Peyer's patch (tissue), 4 donors: Measurements from ENCODE around the gene KCNB1.

Experiments used
- CTCF ChIP-seq, 6 experiments: fragments of 450-650 bp in 4 of 6; fragments of 200-600 bp in 2 of 6; sonication (generic) in 1 of 6; IDR thresholded peaks; one replicate each; pipeline ENCODE4 v1.5.1; 2017 to 2019; ENCODE audit warnings: antibody characterized with exemption in 6 of 6, mild to moderate bottlenecking in 3 of 6, moderate library complexity in 1 of 6
- POLR2A ChIP-seq, 2 donors: fragments of 450-650 bp; IDR thresholded peaks; one replicate each; pipeline ENCODE4 v1.5.1; 2017; ENCODE audit warnings: antibody characterized with exemption in 2 of 2, mild to moderate bottlenecking in 2 of 2, moderate library complexity in 2 of 2

GRCh38 chr20:49478754-49479689, 3.4 kb downstream of the KCNB1 start:
- TF ChIP-seq CTCF (IDR thresholded peaks at IDR 0.05): no peak
- TF ChIP-seq POLR2A (IDR thresholded peaks at IDR 0.05): no peak
